ENCODE results near the gene EVI2B. TPM values are rescaled to one million over a fixed set of nuclear protein-coding genes. Genes with fewer than 3 reads are reported as not detected.

EVI2B gene
- total RNA-seq, 1 experiment from 2014 or later: 0.37 TPM

DNA sequence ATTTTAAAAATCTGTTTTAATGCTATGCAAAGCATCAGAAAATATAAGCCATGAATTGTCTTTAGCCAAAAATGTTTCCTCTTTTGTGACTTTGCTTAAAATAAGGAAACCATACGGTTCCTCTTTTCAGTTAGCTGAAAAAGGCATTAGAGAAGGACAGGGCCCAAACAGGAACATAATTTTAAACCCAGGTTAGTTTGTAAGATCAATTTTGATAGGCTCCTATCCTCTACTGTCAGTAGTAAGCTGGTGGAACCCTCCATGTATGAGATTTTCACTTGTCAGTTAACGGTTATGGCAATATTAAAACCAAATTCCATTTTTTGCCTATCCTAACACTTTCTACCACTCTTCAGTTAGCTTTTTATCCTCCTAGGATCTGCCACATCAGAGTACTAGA is 4.3 kb downstream of the EVI2B start:
- H3K4me3 Mint-ChIP-seq: no peak overlapping the region
- ChIA-PET POLR2A (no interaction called here), CTCF (no interaction called here)
- H3K4me1 Mint-ChIP-seq: peaks cover 8% of the 10 kb centered on the region
- TF ChIP-seq ZNF219 (CRISPR knock-in tag; IDR thresholded peaks at IDR 0.05; ENCODE audit: borderline replicate concordance): no peak
- TF ChIP-seq NR3C1 (CRISPR knock-in tag; conservative IDR thresholded peaks at IDR 0.05; ENCODE audit: low read depth): no peak
- no peak for TF ChIP-seq GTF2I (CRISPR knock-in tag; conservative IDR thresholded peaks at IDR 0.05)
- no peak for TF ChIP-seq ZNF423 (CRISPR knock-in tag; IDR thresholded peaks at IDR 0.05)
- TF ChIP-seq ZMAT4 (CRISPR knock-in tag; IDR thresholded peaks at IDR 0.05): no peak
- no peak for TF ChIP-seq NR2C2 (CRISPR knock-in tag; IDR thresholded peaks at IDR 0.05)
- no peak for TF ChIP-seq MAX (CRISPR knock-in tag; IDR thresholded peaks at IDR 0.05)
- TF ChIP-seq, protein P1, sequence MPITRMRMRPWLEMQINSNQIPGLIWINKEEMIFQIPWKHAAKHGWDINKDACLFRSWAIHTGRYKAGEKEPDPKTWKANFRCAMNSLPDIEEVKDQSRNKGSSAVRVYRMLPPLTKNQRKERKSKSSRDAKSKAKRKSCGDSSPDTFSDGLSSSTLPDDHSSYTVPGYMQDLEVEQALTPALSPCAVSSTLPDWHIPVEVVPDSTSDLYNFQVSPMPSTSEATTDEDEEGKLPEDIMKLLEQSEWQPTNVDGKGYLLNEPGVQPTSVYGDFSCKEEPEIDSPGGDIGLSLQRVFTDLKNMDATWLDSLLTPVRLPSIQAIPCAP (CRISPR knock-in tag; IDR thresholded peaks at IDR 0.05): no peak
- TF ChIP-seq CBFB (CRISPR knock-in tag; IDR thresholded peaks at IDR 0.05; ENCODE audit: low read depth): no peak
- TF ChIP-seq, protein P2, sequence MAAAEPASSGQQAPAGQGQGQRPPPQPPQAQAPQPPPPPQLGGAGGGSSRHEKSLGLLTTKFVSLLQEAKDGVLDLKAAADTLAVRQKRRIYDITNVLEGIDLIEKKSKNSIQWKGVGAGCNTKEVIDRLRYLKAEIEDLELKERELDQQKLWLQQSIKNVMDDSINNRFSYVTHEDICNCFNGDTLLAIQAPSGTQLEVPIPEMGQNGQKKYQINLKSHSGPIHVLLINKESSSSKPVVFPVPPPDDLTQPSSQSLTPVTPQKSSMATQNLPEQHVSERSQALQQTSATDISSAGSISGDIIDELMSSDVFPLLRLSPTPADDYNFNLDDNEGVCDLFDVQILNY (CRISPR knock-in tag; IDR thresholded peaks at IDR 0.05): no peak
- no peak for TF ChIP-seq PRRX2 (CRISPR knock-in tag; IDR thresholded peaks at IDR 0.05)
- no peak for TF ChIP-seq ZNF232 (CRISPR knock-in tag; IDR thresholded peaks at IDR 0.05)
- no peak for TF ChIP-seq PREB (CRISPR knock-in tag; IDR thresholded peaks at IDR 0.05; ENCODE audit: borderline replicate concordance)
- TF ChIP-seq, protein P3, sequence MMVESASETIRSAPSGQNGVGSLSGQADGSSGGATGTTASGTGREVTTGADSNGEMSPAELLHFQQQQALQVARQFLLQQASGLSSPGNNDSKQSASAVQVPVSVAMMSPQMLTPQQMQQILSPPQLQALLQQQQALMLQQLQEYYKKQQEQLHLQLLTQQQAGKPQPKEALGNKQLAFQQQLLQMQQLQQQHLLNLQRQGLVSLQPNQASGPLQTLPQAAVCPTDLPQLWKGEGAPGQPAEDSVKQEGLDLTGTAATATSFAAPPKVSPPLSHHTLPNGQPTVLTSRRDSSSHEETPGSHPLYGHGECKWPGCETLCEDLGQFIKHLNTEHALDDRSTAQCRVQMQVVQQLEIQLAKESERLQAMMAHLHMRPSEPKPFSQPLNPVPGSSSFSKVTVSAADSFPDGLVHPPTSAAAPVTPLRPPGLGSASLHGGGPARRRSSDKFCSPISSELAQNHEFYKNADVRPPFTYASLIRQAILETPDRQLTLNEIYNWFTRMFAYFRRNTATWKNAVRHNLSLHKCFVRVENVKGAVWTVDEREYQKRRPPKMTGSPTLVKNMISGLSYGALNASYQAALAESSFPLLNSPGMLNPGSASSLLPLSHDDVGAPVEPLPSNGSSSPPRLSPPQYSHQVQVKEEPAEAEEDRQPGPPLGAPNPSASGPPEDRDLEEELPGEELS (CRISPR knock-in tag; IDR thresholded peaks at IDR 0.05): no peak
- ATAC-seq (no peak), DNase-seq (ENCODE audit: low spot score) (no peak)
- H3K27me3 Mint-ChIP-seq (ENCODE audit: low read depth): no peaks in the 10 kb centered on the region
- H3K9me3 Mint-ChIP-seq: no peaks in the 10 kb centered on the region
- no peak overlapping the region for H3K27ac Mint-ChIP-seq
- no peaks in the 10 kb centered on the region for H3K36me3 Mint-ChIP-seq

GRCh38 chr17:31308372-31309334 is 5.2 kb downstream of the EVI2B start:
- no peak overlapping the region for H3K4me3 Mint-ChIP-seq
- ChIA-PET CTCF (interaction anchor here (0.6 kb wide), 1 partner anchor 264 kb away, joined by 3 read pairs; no protein-coding TSS in a partner anchor), POLR2A (no interaction called here)
- peaks cover 8% of the 10 kb centered on the region for H3K4me1 Mint-ChIP-seq
- no peaks in the 10 kb centered on the region for H3K36me3 Mint-ChIP-seq
- no peak overlapping the region for H3K27ac Mint-ChIP-seq
- DNase-seq (ENCODE audit: low spot score): no peak
- ATAC-seq: no peak
- no peaks in the 10 kb centered on the region for H3K27me3 Mint-ChIP-seq (ENCODE audit: low read depth)
- TF ChIP-seq, protein P4, sequence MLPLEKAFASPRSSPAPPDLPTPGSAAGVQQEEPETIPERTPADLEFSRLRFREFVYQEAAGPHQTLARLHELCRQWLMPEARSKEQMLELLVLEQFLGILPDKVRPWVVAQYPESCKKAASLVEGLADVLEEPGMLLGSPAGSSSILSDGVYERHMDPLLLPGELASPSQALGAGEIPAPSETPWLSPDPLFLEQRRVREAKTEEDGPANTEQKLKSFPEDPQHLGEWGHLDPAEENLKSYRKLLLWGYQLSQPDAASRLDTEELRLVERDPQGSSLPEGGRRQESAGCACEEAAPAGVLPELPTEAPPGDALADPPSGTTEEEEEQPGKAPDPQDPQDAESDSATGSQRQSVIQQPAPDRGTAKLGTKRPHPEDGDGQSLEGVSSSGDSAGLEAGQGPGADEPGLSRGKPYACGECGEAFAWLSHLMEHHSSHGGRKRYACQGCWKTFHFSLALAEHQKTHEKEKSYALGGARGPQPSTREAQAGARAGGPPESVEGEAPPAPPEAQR (CRISPR knock-in tag; IDR thresholded peaks at IDR 0.05): no peak
- TF ChIP-seq GTF2I (CRISPR knock-in tag; conservative IDR thresholded peaks at IDR 0.05) (no peak), SOX15 (CRISPR knock-in tag; IDR thresholded peaks at IDR 0.05) (no peak), FOXJ3 (CRISPR knock-in tag; IDR thresholded peaks at IDR 0.05; ENCODE audit: borderline replicate concordance) (no peak), MYBL2 (CRISPR knock-in tag; IDR thresholded peaks at IDR 0.05) (no peak), NR3C1 (CRISPR knock-in tag; conservative IDR thresholded peaks at IDR 0.05; ENCODE audit: low read depth) (no peak), RELA (CRISPR knock-in tag; IDR thresholded peaks at IDR 0.05; ENCODE audit: borderline replicate concordance) (no peak)
- H3K9me3 Mint-ChIP-seq: no peaks in the 10 kb centered on the region

All from WTC11 (cell line).